KBM-7 (cell line): ENCODE data around the gene VWA2.

Experiments used
- DNase-seq: peaks from one replicate; pipeline ENCODE4 v3.0.0-alpha.2; 2015
- in situ Hi-C: fragments of 300-500 bp; cut with MboI; formaldehyde crosslinking; loops from 2 replicates; pipeline ENCODE4 v1.14.3; 2020; ENCODE audit warnings: low sequenced_read_pairs, low pct_unique_long_range_greater_than_20kb, mixed read lengths

The VWA2 gene

DNA sequence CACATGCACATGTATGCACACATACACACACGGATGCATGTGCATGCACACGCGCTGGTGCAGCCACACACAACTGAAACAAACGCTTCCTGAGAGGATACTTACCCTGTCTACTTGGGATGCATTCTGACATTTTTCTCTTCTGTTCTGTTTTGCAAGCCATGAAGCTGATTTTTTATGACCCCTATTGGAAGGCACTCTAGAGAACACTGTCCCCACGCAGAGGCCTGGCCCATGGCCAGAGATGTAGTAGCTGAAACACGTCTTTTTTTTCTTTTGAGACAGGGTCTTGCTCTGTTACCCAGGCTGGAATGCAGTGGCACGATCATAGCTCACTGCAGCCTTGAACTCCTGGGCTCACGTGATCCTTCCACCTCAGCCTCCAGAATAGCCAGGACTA is 47.9 kb downstream of the VWA2 start:
- in situ Hi-C loops, result no loop called here
- DNase-seq, result no peak

DNA sequence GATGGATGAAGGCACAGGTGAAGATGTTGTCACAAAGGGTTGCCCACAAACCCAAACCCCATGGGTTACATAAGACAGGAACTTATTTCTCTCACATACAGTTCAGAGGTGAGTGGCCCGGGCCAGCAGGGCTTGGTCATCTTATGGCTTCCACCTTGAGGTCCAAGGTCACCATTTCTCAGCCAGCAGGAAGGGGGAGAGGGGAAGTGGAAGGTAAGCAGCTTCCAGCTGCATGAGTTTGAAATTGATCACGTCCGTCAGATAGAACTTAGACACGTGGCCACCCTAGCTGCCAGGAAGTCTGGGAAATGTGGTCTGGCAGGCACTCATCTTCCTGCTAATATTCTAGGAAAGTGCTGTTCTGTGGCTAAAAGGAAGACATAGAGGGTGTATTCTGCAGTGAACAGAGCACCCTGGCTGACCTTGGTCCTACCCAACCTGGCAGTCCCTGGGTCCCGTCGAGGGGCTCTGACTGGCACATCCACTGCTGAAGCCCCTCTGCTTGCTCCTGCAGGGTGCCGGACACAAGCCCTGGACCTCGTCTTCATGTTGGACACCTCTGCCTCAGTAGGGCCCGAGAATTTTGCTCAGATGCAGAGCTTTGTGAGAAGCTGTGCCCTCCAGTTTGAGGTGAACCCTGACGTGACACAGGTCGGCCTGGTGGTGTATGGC is 49.5 kb downstream of the VWA2 start:
- no peak for DNase-seq
- in situ Hi-C loops, result no loop called here

DNA sequence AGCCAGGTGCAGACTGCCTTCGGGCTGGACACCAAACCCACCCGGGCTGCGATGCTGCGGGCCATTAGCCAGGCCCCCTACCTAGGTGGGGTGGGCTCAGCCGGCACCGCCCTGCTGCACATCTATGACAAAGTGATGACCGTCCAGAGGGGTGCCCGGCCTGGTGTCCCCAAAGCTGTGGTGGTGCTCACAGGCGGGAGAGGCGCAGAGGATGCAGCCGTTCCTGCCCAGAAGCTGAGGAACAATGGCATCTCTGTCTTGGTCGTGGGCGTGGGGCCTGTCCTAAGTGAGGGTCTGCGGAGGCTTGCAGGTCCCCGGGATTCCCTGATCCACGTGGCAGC is 50.0 kb downstream of the VWA2 start:
- DNase-seq, result no peak
- in situ Hi-C loops, result no loop called here

DNA sequence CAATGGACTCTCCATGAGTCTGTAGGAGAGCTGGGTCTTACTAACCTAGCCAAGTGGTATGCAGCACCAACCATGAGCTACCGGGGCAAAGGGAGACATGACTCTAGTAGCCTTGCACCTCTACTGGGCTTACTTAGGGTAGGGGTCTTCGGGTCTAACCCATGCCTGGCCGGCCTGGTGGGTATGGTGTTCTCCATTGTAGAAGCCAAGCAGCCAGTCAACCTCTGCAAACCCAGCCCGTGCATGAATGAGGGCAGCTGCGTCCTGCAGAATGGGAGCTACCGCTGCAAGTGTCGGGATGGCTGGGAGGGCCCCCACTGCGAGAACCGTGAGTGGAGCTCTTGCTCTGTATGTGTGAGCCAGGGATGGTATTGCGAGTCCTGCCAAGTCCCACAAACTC is 51.0 kb downstream of the VWA2 start:
- no peak for DNase-seq
- in situ Hi-C loops, result no loop called here

DNA sequence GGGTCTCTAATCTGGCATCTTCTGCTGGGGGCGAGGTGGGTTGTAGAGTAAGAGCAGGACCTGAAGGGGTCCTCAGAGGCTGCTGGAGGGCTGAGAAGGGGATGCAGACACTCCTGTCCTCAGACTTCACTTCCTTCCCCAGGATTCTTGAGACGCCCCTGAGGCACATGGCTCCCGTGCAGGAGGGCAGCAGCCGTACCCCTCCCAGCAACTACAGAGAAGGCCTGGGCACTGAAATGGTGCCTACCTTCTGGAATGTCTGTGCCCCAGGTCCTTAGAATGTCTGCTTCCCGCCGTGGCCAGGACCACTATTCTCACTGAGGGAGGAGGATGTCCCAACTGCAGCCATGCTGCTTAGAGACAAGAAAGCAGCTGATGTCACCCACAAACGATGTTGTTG is 52.0 kb downstream of the VWA2 start:
- in situ Hi-C loops, result no loop called here
- no peak for DNase-seq

DNA sequence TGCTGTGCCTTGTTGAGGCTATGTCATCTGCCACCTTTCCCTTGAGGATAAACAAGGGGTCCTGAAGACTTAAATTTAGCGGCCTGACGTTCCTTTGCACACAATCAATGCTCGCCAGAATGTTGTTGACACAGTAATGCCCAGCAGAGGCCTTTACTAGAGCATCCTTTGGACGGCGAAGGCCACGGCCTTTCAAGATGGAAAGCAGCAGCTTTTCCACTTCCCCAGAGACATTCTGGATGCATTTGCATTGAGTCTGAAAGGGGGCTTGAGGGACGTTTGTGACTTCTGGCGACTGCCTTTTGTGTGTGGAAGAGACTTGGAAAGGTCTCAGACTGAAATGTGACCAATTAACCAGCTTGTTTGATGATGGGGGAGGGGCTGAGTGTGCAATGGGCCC is 52.5 kb downstream of the VWA2 start:
- in situ Hi-C loops, result no loop called here
- DNase-seq, result no peak

DNA sequence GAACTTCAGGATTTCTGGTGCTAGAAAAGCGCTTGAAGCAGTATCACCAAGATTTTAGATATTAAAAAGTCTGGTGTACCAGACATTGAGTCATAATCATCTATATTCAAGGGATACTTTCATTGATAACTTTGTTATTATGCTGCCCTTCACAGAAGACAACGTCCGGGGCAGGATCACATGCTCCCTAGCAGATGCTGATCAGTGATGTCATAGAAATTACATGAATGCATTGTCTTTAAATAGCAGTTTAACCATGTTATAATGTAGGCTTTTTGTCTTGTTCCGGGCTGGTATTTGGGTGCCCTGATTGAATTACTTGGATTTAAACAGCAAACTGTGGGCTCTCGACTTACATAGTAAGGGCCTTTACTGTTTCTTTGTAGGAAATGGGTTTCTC is 54.0 kb downstream of the VWA2 start:
- in situ Hi-C loops, result no loop called here
- no peak for DNase-seq

DNA sequence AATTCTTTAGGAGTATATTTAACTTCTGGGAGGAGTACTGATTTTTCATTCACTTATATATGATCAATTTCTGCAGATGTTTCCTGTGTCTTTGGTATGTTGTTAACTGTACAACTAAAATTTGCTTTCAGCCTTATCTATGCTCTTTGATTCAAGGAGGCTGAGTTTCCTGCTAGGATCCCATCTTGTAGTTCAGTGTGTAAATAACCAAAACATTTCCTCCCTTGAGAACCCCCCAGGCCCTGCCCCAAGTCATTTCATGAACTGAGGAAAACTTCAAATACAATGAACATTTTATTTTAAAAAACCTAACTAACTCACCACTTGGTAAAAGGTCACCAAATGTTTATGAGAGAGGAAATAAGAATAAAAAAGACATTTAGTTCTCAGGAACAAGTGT is 55.5 kb downstream of the VWA2 start:
- DNase-seq, result no peak
- in situ Hi-C loops, result no loop called here

DNA sequence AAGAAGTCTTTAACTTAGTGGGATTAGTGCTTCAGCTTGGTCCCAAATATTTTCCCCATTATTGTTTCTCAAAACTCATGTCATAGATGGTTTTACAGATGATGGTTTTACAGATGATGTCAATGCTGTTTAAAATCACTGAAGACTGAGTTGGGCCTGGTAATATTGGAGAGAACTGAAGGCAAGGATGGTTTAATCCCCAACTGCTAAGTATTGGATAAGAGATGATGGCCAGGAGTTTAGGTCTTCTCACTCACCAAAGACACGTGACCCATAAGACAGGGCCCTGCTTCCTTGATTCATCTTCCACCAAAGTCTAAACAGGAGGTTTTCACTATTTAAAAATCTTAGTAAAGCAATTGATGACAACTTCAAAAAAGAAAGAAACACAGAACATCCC is 56.3 kb downstream of the VWA2 start:
- in situ Hi-C loops, result no loop called here
- no peak for DNase-seq

DNA sequence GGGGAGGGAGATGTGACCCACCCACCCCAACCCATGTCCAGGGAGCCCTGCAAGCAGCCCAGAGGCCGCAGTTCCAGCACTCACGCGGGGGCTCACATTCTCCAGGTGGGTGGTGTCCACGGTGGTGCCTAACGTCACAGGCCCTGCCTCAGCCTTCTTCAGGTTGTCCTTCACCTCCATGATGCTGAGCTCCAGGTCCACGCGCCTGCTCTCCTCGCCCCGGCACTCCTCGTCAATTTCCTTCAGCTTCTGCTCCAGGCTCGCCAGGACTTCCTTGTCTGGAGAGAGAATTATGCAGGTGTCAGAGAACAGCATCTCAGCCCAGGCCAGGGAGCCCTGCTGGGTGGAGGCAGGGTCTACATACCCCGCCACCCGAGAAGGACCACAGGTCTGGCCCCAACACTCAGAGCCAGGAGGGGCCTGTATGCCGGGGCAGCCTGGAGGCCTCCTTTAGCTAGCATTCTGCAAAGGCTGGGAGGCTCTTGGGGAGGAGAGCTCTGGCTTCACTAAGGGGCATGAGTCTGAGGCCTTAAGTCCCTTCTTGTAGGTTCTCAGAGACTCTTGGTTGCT is 58.2 kb downstream of the VWA2 start:
- no peak for DNase-seq
- in situ Hi-C loops, result no loop called here

DNA sequence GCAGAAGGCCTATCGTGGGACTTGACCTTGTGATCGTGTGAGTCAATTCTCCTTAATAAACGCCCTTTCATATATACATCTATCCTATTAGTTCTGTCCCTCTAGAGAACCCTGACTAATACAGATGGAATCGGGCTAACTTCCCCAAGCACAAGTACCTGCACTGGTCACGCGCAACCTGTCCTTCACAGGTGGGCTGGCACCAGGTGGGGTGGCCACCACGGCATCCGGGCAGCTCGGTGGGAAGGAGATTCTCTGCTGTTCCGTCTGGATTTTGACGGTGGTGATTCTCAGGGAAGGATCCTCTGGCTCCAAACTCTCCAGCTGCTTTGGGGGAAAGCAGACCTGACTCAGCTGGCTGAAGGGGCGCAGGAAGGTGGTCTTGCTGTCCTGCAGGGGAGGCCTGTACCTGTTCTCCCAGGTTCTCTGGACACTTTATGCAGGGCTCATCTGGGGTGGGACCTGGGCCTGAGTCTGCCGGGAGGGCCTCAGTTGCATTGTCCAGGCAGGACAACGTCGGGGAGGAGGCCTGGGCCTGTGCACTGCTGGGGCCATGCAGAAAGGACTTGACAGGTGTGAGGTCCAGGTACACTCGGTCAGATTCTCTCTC is 61.1 kb downstream of the VWA2 start:
- no peak for DNase-seq
- in situ Hi-C loops, result no loop called here

DNA sequence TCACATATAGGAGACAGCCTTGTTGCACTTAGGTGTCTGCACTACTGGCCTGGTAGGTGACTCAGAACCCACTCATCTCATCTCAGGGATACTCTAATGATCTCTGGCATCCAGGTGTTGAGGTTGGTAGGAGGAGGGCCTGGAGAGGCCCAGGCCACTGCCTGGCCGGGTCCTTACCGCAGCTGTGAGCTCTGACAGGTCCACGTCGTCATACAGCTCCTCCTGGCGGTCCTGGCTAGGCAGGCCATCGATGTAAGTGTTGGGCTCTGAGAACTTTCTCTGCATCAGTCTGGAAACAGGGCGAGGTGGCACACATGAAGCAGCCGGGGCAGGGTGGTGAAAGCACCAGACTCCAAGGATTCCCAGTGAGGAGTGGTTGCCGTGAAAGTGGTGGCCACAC is 62.1 kb downstream of the VWA2 start:
- no peak for DNase-seq
- in situ Hi-C loops, result no loop called here

DNA sequence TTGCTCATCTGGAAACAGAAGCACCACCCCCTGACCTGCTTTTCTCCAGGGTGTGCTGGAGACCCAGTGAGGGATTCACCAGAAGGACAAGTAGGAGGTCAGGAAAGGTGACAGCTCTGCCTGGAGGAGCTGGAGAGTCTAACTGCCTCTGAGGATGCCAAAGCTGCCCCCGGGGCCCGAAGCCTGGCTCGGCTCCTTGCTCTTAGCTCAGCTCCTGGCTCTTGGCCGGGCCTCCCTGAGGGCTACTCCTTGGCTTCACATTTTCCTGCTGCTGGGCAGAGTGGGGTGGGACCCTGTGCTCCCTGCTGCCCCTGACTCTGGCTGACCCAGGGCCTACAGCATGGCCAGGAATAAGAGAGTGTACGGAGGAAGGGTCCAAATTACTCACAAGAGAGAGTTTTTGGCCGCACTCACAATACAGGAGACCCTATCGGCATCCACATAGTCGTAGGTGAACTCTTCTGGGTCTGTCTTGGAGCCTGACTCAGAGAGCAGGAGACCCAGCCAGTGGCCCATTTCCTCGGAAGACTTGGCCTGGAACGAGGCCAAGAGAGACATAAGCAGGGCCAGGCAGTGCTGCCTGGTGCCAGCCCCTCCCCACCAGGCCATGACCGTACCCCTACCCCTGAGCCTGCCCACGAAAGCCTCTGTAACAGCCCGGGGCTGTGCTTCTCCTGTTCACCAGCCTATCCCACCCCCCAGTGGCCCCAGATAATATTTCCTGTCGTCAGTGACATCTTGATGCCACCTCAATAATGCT is 63.1 kb downstream of the VWA2 start:
- in situ Hi-C loops, result no loop called here
- DNase-seq, result no peak

DNA sequence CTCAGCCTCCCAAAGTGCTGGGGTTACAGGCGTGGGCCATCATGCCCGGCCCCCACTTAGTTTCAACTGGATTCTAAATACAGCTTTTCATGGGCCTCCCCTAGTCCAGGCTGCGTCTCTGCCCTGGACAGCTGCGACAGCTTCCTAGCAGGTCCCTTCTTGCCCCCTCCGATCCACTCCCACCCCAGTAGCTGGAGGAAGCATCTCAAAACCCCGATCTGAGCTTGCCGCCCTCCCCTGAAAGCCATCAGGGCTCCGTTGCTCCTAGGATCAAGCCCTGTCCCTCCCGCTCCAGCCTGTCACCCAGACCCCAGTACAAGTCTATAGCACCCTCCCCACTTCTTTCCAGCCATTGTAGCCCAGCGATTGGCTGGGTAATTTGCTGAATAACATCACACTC is 64.5 kb downstream of the VWA2 start:
- no peak for DNase-seq
- in situ Hi-C loops, result no loop called here

DNA sequence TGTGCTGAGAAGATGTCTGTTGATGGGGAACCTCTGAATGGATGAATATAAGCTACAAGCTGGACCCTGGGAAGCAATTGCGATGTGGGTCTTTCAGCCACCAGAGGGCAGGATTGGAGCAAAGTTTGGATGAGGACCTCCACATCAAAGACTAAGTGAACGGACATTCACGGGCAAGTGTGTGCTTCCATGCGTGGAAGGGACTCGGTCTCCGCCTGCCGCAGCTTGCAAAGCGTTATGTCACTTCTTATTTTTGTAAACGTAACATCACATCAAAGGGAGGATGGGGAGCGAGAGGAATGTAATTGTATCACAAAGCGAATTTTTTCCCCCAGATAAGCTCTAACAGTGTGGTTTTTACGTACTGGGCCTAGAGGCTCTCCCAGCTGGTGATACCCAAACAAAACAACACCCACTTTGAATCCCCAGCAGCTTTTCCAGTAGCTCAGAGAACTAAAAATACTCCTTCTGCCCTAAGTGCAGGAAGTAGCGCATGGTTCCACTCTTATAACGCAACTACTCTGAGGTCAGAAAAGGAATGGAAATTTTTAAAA is 65.0 kb downstream of the VWA2 start:
- in situ Hi-C loops, result no loop called here
- peak; percentile 88 for DNase-seq

DNA sequence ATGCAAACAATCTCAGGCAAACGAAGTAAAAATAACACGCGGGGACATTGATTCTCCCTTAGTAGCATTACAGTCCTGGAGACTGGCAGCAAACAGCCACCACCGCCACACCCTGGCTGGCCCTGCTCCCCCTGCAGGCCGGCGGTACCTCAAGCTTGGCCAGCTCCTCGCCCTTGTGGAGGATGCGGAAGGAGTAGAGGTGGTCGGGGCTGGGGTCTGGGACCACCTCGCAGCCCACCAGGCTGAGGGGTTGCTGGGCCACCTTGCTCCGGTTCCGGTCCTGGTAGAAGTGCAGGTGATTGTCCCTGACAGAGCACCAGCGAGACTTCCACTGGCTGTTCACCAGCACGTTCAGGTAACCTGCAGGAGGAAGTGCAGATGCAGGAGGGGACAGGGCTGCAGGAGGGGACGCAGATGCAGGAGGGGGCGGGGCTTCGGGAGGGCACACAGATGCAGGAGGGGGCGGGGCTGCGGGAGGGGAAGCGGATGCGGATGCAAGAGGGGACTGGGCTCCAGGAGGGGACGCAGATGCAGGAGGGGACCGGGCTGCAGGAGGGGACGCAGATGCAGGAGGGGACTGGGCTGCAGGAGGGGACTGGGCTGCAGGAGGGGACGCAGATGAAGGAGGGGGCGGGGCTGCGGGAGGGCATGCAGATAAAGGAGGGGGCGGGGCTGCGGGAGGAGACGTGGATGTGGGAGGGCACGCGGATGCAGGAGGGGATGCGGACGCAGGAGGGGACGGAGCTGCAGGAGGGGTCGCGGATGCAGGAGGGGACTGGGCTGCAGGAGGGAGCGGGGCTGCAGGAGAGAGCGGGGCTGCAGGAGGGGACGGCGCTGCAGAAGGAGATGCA is 65.7 kb downstream of the VWA2 start:
- in situ Hi-C loops, result no loop called here
- peak; percentile 65 for DNase-seq

DNA sequence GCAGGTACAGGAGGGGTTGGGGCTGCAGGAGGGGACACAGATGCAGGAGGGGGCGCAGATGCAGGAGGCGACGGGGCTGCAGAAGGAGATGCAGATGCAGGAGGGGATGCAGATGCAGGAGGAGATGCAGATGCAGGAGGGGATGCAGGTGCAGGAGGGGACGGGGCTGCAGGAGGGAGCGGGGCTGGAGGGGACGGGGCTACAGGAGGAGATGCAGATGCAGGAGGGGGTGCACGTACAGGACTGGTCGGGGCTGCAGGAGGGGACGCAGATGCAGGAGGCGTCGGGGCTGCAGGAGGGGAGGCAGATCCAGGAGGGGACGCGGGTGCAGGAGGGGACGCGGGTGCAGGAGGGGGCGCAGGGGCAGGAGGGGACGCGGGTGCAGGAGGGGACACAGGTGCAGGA is 66.5 kb downstream of the VWA2 start:
- DNase-seq, result no peak
- in situ Hi-C loops, result no loop called here

DNA sequence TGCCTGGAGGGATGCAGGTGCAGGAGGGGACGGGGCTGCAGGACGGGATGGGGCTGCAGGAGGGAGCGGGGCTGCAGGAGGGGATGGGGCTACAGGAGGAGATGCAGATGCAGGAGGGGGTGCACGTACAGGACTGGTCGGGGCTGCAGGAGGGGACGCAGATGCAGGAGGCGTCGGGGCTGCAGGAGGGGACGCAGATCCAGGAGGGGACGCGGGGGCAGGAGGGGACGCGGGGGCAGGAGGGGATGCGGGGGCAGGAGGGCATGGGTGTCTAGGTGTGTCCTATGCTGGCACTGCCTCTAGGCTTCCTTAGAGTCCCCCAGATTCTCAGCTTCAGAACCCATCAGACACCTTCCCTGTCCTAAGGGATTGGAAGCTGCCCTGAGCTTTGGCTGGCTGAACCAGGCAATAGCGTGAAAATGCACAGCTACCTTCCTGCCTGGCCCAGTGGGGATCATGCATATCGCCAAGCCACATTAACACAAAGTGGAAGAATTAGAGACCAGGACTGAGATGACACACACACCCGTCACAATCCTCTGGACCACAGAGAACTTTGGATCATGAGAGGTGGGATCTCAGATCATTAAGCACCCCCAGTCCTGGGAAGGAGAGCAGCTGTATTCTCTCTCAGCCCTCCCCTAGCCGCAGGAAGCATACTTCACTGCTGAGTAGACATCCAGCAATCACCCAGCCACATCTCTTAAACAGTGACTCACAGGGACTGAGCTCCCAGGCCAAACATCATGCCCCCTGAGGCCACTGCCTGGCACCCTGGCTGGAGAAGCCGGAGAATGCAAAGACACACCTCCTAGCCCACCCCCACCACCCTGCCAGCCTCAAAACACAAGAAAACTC is 67.3 kb downstream of the VWA2 start:
- no peak for DNase-seq
- in situ Hi-C loops, result no loop called here
